Measurements from ENCODE around the gene DDX20.

DDX20 gene

DNA sequence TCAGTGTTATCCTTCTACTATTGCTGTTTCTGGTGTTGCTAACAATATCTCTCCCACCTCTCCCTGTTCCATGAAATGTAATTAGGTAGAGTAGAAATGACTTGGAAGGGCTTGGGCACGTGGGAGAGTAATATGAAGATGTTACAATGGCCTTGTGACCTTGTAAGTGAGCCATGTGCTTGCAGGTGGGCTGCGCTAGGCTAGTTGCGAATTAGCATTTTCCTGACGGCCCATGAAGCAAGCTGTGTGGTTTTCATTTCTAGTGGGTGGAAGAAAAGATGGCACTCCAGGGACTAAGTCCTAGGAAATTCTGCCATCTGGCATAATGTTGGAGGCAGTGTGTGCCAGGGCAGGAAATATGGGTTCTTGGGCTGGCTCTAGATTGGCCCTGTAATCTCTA, 7.8 kb upstream of the DDX20 start:
- DNase-seq = no peak

DNA sequence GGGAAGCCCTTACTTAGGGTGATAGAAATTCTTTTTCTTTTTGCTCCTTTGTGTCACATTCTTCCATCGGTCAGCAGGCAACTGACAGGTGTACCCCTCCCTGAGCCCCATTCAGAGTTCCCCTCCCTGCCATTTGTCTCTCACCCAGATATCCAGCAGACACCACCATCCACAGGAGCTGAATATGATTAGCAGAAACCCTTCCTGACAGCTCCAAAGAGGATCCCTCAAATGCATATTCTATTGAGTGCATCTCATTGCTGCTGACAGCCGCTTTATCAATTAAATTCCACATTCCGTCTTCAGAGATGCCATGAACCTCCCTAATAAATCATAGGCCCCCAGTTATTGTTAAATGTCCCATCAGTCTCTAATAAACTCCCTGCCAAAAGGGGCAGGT, 6.1 kb upstream of the DDX20 start:
- no peak for DNase-seq

DNA sequence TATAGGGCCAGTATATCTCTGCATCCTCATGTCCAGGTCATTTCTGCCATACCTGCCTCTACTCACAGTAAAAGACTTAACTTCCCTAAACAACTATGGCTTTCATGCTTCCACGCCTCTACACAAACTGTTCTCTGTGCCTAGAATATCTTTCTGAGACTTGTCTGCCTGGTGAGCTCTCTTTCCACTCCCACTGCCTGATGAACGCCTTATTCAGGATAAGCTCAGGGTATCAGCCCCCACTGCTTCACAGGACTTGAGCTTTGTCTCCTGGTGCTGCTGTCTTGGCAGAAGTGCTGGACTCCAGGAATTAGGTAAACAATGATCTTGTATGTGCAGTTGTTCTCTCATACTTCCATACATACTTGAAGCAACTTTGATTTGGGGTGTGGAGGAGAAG, 4.8 kb upstream of the DDX20 start:
- no peak for DNase-seq

DNA sequence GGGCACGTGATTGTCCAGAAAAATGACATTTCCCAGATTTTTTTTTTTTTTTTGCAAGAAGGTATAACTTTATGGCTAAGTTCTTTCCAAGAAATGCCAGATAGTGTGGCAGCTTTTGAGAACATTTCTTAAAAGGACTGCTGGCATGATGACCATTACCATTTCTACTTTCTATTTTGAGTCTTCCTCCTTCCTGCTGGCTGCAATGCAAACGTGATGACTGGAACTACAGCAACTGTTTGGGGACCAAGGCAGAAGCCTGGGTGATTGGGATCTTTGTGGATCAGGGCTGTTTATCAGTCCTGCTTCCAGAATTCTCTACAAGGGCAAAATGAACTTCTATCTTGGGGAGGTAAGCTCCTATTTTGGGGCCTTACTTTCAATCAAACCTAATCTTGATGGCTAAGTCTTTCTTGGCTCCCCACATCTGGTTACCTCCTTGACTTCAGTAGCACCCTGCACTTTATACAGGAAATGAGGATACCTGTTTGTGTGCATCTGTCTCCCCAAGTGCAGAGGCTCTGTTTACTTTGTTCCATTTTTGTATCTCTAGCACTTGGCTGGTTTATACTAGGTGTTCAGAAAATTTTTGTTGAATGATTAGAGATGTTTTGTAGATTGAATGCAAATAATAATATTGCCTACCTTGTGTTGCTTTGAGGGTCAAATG, 3.7 kb upstream of the DDX20 start:
- DNase-seq = peak; percentile 42 to 59 (median 47)

DNA sequence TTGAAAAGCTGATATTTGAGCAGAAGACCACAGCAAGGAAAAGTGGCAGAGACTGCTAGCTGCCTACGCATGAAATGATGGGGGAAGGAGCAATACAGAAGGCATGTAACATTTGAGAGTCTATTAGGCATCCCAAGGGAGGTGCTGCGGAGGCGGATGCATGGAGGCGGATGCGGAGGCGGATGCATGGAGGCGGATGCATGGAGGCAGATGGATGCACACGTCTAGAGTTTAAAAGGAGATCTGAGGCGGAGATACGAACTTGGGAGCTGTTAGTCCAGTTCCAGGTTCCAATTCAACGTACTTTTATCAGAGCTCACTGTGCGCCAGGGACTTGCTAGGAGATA, 744 bp upstream of the DDX20 start:
- peak; percentile 36 to 58 (median 47) for DNase-seq

DNA sequence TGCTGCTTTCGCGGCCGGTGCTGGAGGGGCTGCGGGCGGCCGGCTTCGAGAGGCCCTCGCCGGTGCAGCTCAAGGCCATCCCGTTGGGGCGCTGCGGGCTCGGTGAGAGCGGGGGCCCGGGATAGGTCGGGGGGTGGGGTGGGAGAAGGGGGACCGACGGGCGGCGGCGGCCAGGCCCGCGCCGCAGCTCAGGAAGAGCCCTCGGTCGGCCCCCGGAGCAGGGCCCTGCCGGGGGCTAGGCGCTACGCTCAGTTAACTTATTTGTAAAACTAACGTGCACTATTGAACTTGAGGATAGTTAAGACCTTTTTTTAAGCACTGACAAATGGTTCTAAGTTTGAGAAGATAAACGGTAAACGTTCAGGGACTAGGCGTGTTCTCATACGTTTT, 418 bp downstream of the DDX20 start:
- DNase-seq = no peak

DNA sequence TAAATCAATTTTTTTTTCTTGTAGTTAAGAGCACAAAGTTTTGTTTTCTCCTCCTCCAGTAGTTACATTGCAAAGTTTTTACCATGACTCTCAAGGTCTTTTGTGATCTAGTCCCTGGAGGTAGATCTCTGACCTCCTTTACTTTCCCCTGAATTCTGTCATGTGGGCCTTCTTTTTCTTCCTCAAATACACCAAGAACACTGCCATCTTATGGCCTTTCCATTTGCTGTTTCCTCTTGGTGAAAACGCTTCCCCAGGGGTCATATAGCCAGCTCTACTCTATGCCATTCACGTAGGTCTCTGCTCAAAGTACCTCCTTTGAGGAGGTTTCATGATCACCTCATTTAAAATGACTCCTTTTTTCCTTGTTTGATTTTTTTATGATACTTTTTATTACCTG, 2.7 kb downstream of the DDX20 start:
- DNase-seq = peak; percentile 45 to 57 (median 45)

DNA sequence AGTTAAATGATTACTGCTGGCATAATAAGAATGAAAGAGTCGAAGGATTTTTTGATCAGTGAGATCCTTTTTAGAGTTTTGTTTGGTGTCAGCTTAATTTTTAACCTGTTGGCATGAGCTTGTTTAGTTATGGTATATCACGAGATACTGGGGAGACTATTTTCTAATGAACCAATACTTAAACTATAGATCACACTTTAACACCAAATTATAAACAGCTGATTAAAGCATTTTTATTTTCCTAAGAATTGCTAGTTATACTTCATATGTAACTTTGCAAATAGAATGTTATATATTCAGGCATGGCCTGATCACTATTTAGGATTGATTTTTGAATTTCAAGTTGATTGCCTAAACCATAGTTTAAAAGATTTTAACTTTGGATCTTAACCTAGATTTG, 6.0 kb downstream of the DDX20 start:
- DNase-seq = no peak

DNA sequence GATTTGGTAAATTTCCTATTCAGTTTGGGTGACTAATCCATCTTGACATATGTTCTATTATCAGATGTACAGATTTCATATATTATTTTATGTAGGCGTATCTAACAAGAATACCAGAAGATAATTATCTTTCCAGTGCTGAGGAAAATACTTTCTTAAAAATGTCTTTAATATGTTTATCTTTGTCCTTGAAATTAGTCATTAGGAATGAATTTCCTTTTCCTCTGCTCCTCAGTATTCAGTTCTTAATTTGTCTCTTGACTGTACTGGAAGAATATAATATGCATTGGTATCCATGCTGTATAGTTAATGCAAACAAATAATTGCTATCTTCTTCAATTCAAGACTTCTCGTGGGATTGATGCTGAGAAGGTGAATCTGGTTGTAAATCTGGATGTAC, 6.6 kb downstream of the DDX20 start:
- no peak for DNase-seq

DNA sequence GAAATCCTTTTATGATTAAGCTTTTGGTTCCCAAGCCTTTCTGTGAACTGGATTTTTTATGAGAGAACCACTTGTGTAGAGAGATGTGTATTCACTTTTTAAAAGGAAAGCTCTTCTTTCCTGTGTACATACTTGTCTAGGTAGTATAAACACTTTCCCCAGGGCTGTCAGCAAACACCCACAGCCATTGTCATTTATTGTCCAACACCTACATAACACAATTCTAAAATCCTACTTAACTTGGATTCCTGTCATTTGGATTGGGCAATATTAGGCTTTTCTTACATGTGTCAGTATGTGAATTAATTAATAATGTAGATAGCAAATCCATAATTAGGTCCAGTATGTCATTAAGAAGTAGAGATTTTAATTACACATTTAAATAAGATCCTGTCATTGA, 12.3 kb downstream of the DDX20 start:
- no peak for DNase-seq

DNA sequence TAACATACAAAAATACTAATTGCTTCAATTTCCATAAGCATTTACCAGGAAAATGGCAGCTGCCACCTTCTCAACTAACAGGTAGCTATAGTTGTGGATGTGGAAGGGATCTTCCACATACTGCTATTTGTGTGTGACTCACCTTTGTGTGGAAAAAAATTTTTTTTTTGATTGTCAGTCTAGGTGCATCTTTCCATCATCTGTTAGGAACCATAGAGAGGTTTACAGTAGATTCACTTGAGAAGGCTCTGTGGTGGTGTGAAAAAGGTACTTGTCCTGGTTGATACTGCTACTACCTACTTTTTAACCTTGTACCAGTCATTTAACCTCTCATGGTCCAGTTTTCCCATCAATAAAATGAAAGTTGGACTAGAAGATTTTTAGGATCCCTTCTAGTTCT, 12.9 kb downstream of the DDX20 start:
- no peak for DNase-seq

DNA sequence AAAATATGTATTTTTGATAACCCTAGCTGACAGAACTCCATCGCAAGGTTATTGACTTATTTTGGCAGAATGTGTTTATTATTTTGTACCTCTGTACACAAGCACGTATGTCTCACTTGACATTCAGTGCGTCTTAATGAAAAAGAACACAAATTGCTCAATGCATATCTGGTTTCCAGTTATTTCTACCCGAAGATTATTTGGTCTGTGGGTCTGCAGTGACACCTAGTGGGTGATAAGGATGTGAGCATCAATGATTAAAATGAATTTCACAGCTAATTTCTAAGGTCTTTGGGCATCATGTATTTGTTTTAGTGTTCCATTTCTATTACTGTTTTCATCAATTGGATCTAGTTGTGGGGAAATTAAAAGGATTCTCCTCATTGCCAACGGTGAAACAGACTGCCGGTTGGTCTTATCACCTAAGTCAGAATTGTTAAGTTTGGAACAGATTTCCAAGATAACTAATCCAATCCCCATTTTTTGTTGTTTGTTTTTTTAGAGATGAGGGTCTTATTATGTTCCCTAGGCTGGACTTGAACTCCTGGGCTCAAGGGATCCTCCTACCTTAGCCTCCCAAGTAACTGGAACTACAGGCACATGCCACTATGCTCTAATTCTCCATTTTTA, 13.9 kb downstream of the DDX20 start:
- DNase-seq = peak; percentile 75 to 84 (median 80)

DNA sequence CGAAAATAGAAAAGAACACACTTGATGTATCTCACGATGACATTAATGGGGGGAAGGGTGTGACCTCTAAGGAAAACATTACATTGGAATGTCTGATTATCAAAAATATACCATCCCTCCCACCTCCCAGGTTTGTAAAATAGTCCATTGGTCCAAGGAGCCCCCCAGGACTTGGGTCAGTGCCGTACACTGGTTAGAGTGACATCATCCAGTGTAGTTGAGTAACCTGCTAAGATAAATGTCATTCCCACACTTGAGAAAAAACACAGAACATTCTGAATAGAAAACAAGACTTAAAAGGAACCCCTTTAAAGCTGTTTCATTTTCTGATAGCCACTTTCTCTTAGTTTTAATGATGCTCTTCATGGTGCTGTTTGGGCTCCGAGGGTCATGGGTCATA, 15.2 kb downstream of the DDX20 start:
- DNase-seq = no peak

DNA sequence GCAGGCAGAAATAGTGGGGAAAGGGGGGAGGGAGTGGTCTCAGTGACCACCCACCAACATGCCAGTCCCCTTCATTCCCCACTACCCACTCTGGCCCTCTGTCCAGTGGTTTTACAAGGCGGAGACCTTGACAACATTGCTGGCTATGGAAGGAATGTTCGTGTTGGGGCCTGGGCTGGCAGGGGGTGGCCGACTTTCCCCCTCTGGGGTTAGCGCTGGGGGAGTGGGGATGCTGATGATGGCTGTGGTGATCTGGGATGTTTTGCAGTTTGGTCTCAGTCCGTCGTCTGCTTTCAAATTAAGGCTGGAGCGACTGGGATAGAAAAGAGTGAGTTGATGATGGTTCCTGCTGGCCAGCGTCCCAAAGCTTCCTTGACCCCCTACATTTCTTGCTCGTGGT, 20.3 kb downstream of the DDX20 start:
- DNase-seq = no peak

DNA sequence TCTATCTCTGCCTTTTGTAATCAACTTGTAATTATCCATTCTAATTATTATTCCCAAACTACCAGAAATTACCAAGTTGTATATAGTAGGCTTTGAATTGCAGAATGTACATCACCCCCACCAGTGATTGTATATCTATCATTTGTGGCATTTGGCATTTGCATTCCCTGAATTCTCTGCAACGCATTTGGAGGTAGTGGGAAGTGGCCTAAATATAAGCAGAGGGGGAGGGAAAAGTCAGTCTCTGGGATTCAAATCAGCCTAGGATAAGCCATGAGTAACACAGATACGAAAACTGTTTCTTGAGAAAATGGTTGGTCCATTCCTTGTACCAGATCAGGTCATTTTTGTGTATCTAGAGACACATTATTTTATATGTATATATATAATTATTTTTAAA, 20.7 kb downstream of the DDX20 start:
- no peak for DNase-seq

DNA sequence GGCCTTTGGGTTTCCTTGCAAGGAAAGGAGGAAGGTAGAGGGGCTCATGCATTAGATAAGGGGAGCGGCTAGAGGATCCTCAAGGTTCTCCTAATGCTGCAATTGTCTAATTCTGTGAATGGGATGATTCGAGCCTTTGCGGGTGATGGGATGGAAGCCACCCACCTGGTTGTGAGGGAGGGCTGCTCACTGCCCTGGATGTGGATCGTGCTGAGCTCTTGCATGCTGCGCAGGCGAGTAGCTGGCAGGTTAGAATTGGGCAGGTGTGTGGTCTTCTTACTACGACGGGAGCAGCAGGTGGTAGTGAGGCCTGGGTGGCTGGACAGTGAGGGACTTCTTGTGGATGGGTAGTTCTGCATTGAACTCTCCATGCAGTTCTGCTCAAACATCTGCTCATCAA, 21.2 kb downstream of the DDX20 start:
- no peak for DNase-seq

DNA sequence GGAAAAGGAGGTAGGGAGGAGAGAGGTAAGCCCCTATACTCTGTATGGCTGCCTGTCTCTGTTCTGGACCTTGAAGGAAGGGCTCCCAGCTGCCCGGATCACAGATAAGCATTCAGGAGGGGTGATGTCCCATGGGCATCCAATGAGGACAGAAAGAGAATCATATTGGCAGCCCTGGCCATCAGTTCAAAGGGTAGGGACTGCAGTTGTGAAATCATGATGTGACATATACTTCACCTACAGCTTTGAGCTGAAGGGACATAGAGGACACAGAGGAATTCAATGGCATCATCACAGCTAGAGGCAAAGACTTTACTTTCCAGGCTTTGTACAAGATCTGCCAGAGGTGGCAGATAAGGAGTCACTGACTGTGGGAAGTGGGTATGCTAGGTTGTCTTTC, 21.6 kb downstream of the DDX20 start:
- no peak for DNase-seq

DNA sequence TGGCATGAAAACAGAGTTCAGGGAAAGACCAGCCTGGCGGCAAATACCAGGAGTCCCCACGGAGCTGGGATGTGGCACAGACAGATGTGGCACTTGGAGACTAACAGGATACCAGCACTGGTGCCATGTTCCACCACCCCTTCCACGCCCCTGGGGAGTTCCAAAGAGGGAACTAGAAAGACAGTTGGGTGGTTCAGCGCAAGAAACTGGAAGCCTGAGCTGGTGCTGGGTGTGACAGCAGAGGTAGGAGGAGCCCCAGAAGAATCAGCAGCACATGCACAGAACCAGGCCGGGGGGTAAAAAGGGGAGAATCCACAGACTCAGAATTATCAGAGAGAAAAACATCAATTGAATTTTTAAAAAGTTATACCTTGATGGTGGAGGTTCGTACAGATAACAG, 22.4 kb downstream of the DDX20 start:
- no peak for DNase-seq

DNA sequence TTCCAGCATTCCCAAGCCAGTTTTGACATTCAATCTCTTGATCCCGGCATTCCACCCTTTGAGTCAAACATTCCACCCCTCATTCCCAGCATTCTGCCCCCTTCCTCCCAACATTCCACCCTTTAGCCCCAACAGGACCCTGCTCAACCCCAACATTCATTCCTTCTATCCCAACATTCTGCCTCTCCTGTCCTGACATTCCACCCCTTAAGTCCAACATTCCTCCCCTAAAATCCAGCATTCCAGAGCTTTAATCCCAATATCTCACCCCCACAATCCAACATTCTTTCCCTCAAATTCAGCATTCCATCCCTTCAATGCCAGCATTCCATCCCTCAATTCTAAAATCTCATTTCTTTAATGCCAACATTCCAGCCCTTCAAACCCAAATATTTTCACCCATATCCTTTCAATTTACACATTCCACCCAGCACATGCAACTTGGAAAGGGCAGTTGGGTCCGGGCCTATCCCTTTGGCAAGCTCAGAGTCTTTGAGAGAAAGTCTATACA, 22.9 kb downstream of the DDX20 start:
- DNase-seq = no peak

DNA sequence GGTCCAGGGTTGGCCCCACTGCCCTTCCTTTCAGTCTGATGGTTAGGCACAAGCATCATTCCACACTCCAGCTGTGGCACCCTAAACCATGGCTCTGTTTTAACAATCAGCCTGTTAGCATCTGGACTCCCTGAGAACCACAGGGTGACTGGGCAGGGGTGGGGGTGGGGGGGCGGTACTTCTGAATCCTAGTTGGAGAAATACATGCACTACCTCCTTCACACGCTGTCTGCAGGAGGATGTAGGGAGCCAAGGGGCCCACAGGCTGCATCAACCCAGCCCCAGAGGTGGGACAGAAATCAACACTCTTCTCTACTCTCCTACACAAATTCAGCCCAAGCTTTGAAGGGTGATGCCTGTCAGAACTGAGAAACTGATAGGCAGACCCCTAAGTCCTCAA, 23.8 kb downstream of the DDX20 start:
- DNase-seq = no peak

DNA sequence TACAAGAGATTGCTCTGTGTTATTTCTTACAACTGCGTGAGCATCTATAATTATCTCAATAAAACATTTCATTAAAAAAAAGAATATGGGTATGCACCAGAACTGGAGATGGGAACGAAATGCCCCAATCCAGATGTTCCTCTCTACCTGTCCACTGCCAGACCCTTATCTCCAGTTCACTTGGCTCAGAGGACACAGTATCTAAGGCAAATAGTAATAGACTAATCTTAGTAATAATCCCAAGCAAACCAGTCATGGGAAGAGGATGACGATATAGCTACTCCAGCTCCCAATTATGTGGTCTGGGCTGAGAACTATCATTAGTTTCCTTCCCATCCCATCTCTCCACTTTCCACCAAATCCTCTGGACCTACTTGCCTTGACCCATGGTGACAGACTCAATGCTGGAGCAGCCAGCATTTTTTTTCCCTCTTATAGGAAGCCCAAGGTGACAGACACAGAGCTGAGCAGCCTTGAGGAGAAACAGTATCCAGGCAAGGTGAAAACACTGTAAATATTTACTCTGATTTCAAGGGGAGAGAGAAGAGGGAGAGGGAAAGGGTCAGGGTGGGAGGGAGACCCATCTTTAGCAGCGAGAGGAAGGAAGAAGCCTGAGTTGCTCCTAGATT, 28.7 kb downstream of the DDX20 start:
- no peak for DNase-seq

DNA sequence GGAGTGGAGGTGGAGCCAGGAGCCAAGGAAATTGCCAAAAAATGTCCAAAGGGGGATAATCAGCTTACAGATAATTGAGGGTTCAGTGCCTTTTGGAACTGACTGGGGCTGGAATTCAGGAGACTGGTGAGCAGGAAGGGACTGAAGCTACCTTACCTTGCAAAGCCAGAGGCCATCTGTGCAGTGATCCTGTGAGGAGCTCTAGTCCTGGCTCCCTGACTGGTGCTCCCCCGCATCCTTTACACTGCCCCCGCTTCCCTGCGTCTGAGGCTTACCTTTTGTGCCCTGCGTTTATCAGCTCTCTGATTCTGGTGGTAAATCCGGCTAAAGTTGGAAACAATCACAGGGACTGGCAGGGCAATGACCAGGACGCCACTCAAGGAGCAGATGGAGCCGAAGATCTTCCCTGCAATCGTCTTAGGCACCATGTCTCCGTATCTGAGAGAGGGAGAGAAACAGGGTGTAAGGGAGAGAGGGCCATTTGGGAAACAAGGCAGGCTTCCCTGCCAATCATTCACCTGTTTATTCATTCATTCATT, 31.0 kb downstream of the DDX20 start:
- DNase-seq = no peak

DNA sequence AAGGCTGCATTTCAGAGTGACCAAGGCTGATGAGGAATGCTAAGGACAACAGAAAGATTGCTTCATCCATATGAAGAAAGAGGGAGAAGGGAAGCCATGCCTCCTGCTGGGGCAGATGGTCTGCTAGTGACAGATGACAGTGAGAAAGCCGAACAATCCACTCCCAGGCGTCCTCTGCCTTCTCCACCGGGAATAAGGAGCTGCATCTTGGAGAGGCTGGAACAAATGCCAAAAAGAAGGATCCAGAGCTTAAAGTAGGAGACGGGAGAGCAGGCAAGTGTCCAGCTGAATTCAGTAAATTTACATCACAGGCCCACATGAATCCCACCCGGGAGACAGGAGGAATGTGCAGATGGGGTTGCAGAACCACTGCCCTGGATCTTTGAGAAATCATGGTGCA, 33.4 kb downstream of the DDX20 start:
- no peak for DNase-seq

DNA sequence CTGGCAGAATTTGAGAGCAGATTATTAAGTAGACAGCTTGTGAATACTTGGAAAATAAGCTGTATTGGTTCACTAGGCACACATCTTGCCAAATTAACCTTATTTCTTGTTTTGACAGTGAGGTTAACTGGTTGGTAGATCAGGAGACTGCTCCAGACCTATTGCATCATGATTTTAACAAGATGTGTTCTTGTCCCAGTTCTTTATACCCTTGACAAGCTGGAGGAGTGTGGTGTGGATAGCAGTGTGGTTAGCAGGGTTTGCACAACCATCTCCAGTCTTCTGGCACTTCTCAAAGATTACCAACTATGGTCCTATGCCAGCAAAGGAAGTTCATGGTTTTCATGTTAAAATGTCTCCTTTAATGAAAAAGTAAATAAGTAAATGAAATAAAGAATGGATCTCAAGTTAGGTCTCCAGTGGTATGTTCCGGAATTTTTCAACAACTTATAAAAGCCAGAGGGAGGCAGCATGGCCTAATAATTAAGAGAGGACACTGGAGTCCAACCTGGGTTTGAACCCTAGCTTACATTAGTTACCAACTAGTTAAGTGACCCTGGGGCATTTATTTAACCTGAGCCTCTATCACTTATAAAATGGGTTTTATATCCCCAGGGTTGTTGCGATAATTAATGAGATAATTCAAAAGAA, 34.1 kb downstream of the DDX20 start:
- no peak for DNase-seq

Measured in suppressor macrophage treated with lipopolysaccharide for 1 hour (primary cell).